ENCODE data around the gene FKBP11.
"Not testable (repeated sequence)": the region's sequence is repeated elsewhere in the genome, so short reads cannot be mapped to it uniquely, and the experiment has no call there.

GRCh38 chr12:48873534-48873933 is 51.8 kb downstream of the FKBP11 start:
- TF ChIP-seq CTCF, POLR2A (IDR thresholded peaks at IDR 0.05): not testable (repeated sequence)
